GM23338 (cell line): ENCODE data around the gene CEMIP2. TPM values are rescaled to one million over a fixed set of nuclear protein-coding genes. Genes with fewer than 3 reads are reported as not detected.

ENCODE experiments used
- ATAC-seq: fragments of 200-7000 bp; cut with Tn5 transposase; 3 replicates; pipeline ENCODE4 v1.9.1; 2020
- DNase-seq: peaks from one replicate; pipeline ENCODE4 v3.0.0-alpha.2; 2015; ENCODE audit warnings: low spot score
- H2AFZ ChIP-seq: fragments of 200-600 bp; sonication (generic); 2 replicates; pipeline ENCODE4 v1.8.0; 2016; ENCODE audit warnings: antibody characterized with exemption, mild to moderate bottlenecking, moderate library complexity
- H3F3A ChIP-seq: fragments of 200-600 bp; sonication (generic); replicated peaks from 2 replicates; pipeline ENCODE4 v1.8.0; 2017; ENCODE audit warnings: antibody characterized with exemption, mixed run types, low read depth
- H3K27ac ChIP-seq: fragments of 200-600 bp; sonication (generic); 2 replicates; pipeline ENCODE4 v1.6.1; 2016; ENCODE audit warnings: low read depth
- H3K27me3 ChIP-seq: fragments of 200-600 bp; sonication (generic); 2 replicates; pipeline ENCODE4 v1.8.0; 2016; ENCODE audit warnings: mild to moderate bottlenecking, mixed run types, moderate library complexity; ENCODE audit not compliant: insufficient read depth
- H3K36me3 ChIP-seq: fragments of 200-600 bp; sonication (generic); 2 replicates; pipeline ENCODE4 v1.8.0; 2016; ENCODE audit warnings: mild to moderate bottlenecking; ENCODE audit not compliant: insufficient read depth
- H3K4me1 ChIP-seq: fragments of 200-600 bp; sonication (generic); 2 replicates; pipeline ENCODE4 v1.8.0; 2016; ENCODE audit warnings: mild to moderate bottlenecking, moderate library complexity; ENCODE audit not compliant: insufficient read depth
- H3K4me2 ChIP-seq: fragments of 200-600 bp; sonication (generic); 2 replicates; pipeline ENCODE4 v1.7.1; 2017; ENCODE audit warnings: mixed run types
- H3K4me3 ChIP-seq: fragments of 200-600 bp; sonication (generic); 2 replicates; pipeline ENCODE4 v1.6.1; 2016; ENCODE audit warnings: mixed run types
- H3K79me2 ChIP-seq: fragments of 200-600 bp; sonication (generic); replicated peaks from 2 replicates; pipeline ENCODE4 v1.8.0; 2017; ENCODE audit warnings: mild to moderate bottlenecking; ENCODE audit not compliant: insufficient read depth
- H3K9me2 ChIP-seq: fragments of 200-600 bp; sonication (generic); 2 replicates; pipeline ENCODE4 v1.8.0; 2017; ENCODE audit not compliant: insufficient read depth
- H4K20me1 ChIP-seq: fragments of 200-600 bp; sonication (generic); replicated peaks from 2 replicates; pipeline ENCODE4 v1.8.0; 2017; ENCODE audit warnings: mild to moderate bottlenecking; ENCODE audit not compliant: insufficient read depth
- H3K27ac Mint-ChIP-seq: 2 replicates; pipeline ENCODE4 v1.8.0; 2020; ENCODE audit warnings: inconsistent platforms, mild to moderate bottlenecking, moderate library complexity, mixed read lengths
- H3K27me3 Mint-ChIP-seq: 3 replicates; pipeline ENCODE4 v1.8.0; 2022; ENCODE audit warnings: low read depth, mild to moderate bottlenecking, moderate library complexity, mixed read lengths, inconsistent platforms; ENCODE audit not compliant: insufficient read depth, poor library complexity
- H3K36me3 Mint-ChIP-seq: 3 replicates; pipeline ENCODE4 v1.8.0; 2021; ENCODE audit warnings: low read depth, mild to moderate bottlenecking, inconsistent platforms, moderate library complexity, mixed read lengths
- H3K4me1 Mint-ChIP-seq: 3 replicates; pipeline ENCODE4 v1.8.0; 2020; ENCODE audit warnings: mild to moderate bottlenecking, inconsistent platforms, mixed read lengths
- H3K4me3 Mint-ChIP-seq: 3 replicates; pipeline ENCODE4 v1.8.0; 2021; ENCODE audit warnings: moderate library complexity, mild to moderate bottlenecking, inconsistent platforms, mixed read lengths
- H3K9me3 Mint-ChIP-seq: 3 replicates; pipeline ENCODE4 v1.8.0; 2020; ENCODE audit warnings: moderate library complexity, mild to moderate bottlenecking, inconsistent platforms, mixed read lengths
- EZH2 ChIP-seq: fragments of 200-600 bp; sonication (generic); IDR thresholded peaks from one replicate; pipeline ENCODE4 v1.8.0; 2017; ENCODE audit warnings: antibody characterized with exemption, mild to moderate bottlenecking, low read depth; ENCODE audit not compliant: unreplicated experiment
- EZH2phosphoT487 ChIP-seq: fragments of 200-600 bp; sonication (generic); IDR thresholded peaks from one replicate; pipeline ENCODE4 v1.8.1; 2018; ENCODE audit warnings: antibody characterized with exemption; ENCODE audit not compliant: unreplicated experiment
- JUNB ChIP-seq: IDR thresholded peaks from one replicate; pipeline ENCODE4 v1.6.1; 2016; ENCODE audit warnings: antibody characterized with exemption; ENCODE audit not compliant: unreplicated experiment
- POLR2AphosphoS5 ChIP-seq: IDR thresholded peaks from 2 replicates; pipeline ENCODE4 v1.6.1; 2016; ENCODE audit warnings: antibody characterized with exemption, low read depth
- REST ChIP-seq: IDR thresholded peaks from one replicate; pipeline ENCODE4 v1.6.1; 2018; ENCODE audit warnings: antibody characterized with exemption; ENCODE audit not compliant: unreplicated experiment
- STAT1 ChIP-seq: IDR thresholded peaks from one replicate; pipeline ENCODE4 v1.6.1; 2016; ENCODE audit warnings: antibody characterized with exemption; ENCODE audit not compliant: unreplicated experiment
- ZNF114 ChIP-seq: fragments of 250-450 bp; sonication (Bioruptor Pico); IDR thresholded peaks from 2 replicates; pipeline ENCODE4 v1.5.0; 2020; ENCODE audit warnings: mild to moderate bottlenecking, moderate library complexity
- ZNF331 ChIP-seq: fragments of 250-450 bp; sonication (Bioruptor Pico); IDR thresholded peaks from 2 replicates; pipeline ENCODE4 v1.5.0; 2020; ENCODE audit warnings: low read depth, mild to moderate bottlenecking, moderate library complexity
- ZNF462 ChIP-seq: fragments of 250-450 bp; sonication (Bioruptor Pico); IDR thresholded peaks from 2 replicates; pipeline ENCODE4 v1.5.0; 2020; ENCODE audit warnings: mild to moderate bottlenecking, moderate library complexity
- polyA plus RNA-seq: library from polyadenylated mRNA; unstranded; fragments of >200 nt; fragmentation: Nextera tagmentation; extraction: Ambion mirVana; gene quantifications from 2 replicates; pipeline ENCODE4 v1.2.1, GENCODE V29; 2016
- total RNA-seq: library from RNA; depleted of rRNA; stranded (reverse); fragments of >200 nt; shearing (Covaris generic); gene quantifications from 2 replicates; pipeline ENCODE4 v1.2.3, GENCODE V29; 2014
- TF ChIP-seq, protein P1 (sequence below), 2 experiments: fragments of 200-600 bp in 1 of 2; sonication (generic) in 1 of 2; conservative IDR thresholded peaks; 2 replicates each; pipeline versions ENCODE4 v1.5.1 to v1.6.1; 2016 to 2017; ENCODE audit warnings: antibody characterized with exemption in 2 of 2, low read depth in 2 of 2, mild to moderate bottlenecking in 2 of 2, moderate library complexity in 1 of 2

The CEMIP2 gene
- total and polyA plus RNA-seq, 2 experiments from 2014 or later, result 23.0 to 76.7 TPM

DNA sequence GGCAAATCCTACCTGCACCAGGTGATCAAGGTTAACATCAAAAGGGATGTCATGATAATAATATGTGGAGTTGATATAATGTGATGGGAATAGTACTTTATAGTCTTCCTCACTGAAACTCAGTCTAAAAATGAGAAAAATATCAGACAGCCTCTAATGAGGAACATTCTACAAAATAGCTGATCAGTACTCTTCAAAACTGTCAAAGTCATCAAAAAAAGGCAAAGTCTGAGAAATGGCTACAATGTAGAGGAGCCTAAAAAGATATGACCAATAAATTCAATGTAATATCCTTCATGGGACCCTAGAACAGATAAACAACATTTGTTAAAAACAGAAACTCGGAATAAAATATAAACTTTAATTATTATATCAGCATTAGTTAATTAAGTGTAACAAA lies 95.7 kb downstream of the CEMIP2 start:
- Histone ChIP-seq H3K27me3 (no peaks in the 10 kb centered on the region), H3K4me3 (no peak overlapping the region), H3F3A (no peaks in the 10 kb centered on the region), H3K79me2 (no peaks in the 10 kb centered on the region), H3K9me2 (no peaks in the 10 kb centered on the region; the same call in 1 of the 2 replicates), H4K20me1 (no peaks in the 10 kb centered on the region), H2AFZ (no peak overlapping the region), H3K4me2 (no peak overlapping the region), H3K36me3 (peaks cover 7% of the 10 kb centered on the region; the same call in 1 of the 2 replicates), H3K4me1 (peaks cover 3% of the 10 kb centered on the region; the same call in 1 of the 2 replicates), H3K27ac (no peak overlapping the region)
- Mint-ChIP-seq H3K9me3 (peaks cover 16% of the 10 kb centered on the region), H3K27ac (no peak overlapping the region), H3K4me3 (no peak overlapping the region), H3K27me3 (peaks cover 2% of the 10 kb centered on the region), H3K36me3 (peaks cover 15% of the 10 kb centered on the region; the same call in 2 of the 3 replicates), H3K4me1 (peaks cover 13% of the 10 kb centered on the region)
- TF ChIP-seq JUNB (no peak), STAT1 (no peak), ZNF331 (CRISPR knock-in tag) (no peak), EZH2phosphoT487 (no peak)
- DNase-seq (no peak), ATAC-seq (no peak)

DNA sequence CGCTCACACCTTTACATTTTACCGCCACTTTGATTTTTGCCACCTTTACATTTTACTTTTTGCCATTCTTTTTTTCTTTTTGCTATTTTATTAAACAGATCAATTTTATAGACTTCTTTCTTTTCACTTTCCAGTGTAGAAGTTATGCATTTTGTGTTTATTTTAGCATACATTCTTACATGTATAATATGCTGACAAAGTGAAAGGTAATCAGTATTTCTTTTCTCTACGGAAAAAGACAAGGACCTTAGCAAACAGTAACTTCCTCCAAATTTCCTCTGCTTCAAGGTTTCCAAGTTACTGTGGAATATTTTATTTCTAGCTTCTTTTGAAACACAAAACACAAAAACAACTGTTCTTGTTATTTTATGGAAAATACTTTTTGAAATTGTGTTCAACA lies 97.0 kb downstream of the CEMIP2 start:
- Histone ChIP-seq H3K4me3 (no peak overlapping the region), H3K27me3 (no peaks in the 10 kb centered on the region), H3K4me2 (no peak overlapping the region), H3F3A (no peaks in the 10 kb centered on the region), H3K4me1 (peaks cover 3% of the 10 kb centered on the region; the same call in 1 of the 2 replicates), H3K36me3 (peaks cover 4% of the 10 kb centered on the region; the same call in 1 of the 2 replicates), H4K20me1 (no peaks in the 10 kb centered on the region), H2AFZ (no peak overlapping the region), H3K79me2 (no peaks in the 10 kb centered on the region), H3K9me2 (no peaks in the 10 kb centered on the region; the same call in none of the 2 replicates), H3K27ac (no peak overlapping the region)
- peaks cover 11% of the 10 kb centered on the region for H3K9me3 Mint-ChIP-seq
- DNase-seq, result no peak
- H3K27me3 Mint-ChIP-seq, result peaks cover 2% of the 10 kb centered on the region
- peaks cover 13% of the 10 kb centered on the region for H3K4me1 Mint-ChIP-seq
- H3K27ac Mint-ChIP-seq, result no peak overlapping the region
- peaks cover 11% of the 10 kb centered on the region; the same call in 1 of the 3 replicates for H3K36me3 Mint-ChIP-seq
- no peak overlapping the region for H3K4me3 Mint-ChIP-seq
- no peak for ATAC-seq
- TF ChIP-seq POLR2AphosphoS5 (no peak), REST (no peak), EZH2 (no peak), ZNF462 (CRISPR knock-in tag) (no peak), ZNF114 (CRISPR knock-in tag) (no peak), JUNB (no peak), ZNF331 (CRISPR knock-in tag) (no peak), EZH2phosphoT487 (no peak)
- TF ChIP-seq, protein P1, sequence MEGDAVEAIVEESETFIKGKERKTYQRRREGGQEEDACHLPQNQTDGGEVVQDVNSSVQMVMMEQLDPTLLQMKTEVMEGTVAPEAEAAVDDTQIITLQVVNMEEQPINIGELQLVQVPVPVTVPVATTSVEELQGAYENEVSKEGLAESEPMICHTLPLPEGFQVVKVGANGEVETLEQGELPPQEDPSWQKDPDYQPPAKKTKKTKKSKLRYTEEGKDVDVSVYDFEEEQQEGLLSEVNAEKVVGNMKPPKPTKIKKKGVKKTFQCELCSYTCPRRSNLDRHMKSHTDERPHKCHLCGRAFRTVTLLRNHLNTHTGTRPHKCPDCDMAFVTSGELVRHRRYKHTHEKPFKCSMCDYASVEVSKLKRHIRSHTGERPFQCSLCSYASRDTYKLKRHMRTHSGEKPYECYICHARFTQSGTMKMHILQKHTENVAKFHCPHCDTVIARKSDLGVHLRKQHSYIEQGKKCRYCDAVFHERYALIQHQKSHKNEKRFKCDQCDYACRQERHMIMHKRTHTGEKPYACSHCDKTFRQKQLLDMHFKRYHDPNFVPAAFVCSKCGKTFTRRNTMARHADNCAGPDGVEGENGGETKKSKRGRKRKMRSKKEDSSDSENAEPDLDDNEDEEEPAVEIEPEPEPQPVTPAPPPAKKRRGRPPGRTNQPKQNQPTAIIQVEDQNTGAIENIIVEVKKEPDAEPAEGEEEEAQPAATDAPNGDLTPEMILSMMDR (conservative IDR thresholded peaks at IDR 0.05; ENCODE audit: low read depth in 2 of 2), result no peak
